SU-DHL-6 (cell line): ENCODE data around the gene GPR6.

Experiments used
- H2AFZ ChIP-seq: fragments of 200-600 bp; sonication (generic); 2 replicates; pipeline ENCODE4 v1.6.1; 2014; ENCODE audit warnings: low read depth, mild to moderate bottlenecking, moderate library complexity, mixed read lengths, antibody characterized with exemption, low read length; ENCODE audit not compliant: severe bottlenecking
- H3F3A ChIP-seq: fragments of 200-600 bp; shearing (Covaris generic); 2 replicates; pipeline ENCODE4 v1.6.0; 2016; ENCODE audit warnings: antibody characterized with exemption, mild to moderate bottlenecking; ENCODE audit not compliant: insufficient read depth
- H3K27ac ChIP-seq: fragments of 200-600 bp; sonication (generic); 2 replicates; pipeline ENCODE4 v1.5.1; 2016; ENCODE audit warnings: low read depth, mild to moderate bottlenecking, low read length, moderate library complexity, mixed read lengths
- H3K27me3 ChIP-seq: fragments of 200-600 bp; sonication (generic), shearing (Covaris generic); 2 replicates; pipeline ENCODE4 v1.6.0; 2014; ENCODE audit warnings: mild to moderate bottlenecking, low read length
- H3K36me3 ChIP-seq: fragments of 200-600 bp; sonication (generic); 2 replicates; pipeline ENCODE4 v1.6.1; 2014; ENCODE audit warnings: mild to moderate bottlenecking, low read length, mixed read lengths
- H3K4me2 ChIP-seq: fragments of 300-600, 200-600 bp; shearing (Covaris generic), sonication (generic); 2 replicates; pipeline ENCODE4 v1.6.0; 2014; ENCODE audit warnings: low read length, low read depth, mild to moderate bottlenecking; ENCODE audit not compliant: poor library complexity, severe bottlenecking
- H3K4me3 ChIP-seq: fragments of 200-600 bp; sonication (generic); 2 replicates; pipeline ENCODE4 v1.5.1; 2014; ENCODE audit warnings: antibody characterized with exemption, low read length, mild to moderate bottlenecking, mixed read lengths; ENCODE audit not compliant: insufficient read depth, poor library complexity, severe bottlenecking
- H3K79me2 ChIP-seq: fragments of 200-600 bp; sonication (generic); 2 replicates; pipeline ENCODE4 v1.6.1; 2014; ENCODE audit warnings: mild to moderate bottlenecking, low read length, moderate library complexity; ENCODE audit not compliant: insufficient read depth
- H3K9ac ChIP-seq: fragments of 200-600 bp; sonication (generic); 2 replicates; pipeline ENCODE4 v1.7.0; 2014; ENCODE audit warnings: mild to moderate bottlenecking, low read length
- H3K9me2 ChIP-seq: fragments of 200-600 bp; sonication (generic); replicated peaks from 2 replicates; pipeline ENCODE4 v1.6.1; 2014; ENCODE audit warnings: low read length; ENCODE audit not compliant: insufficient read depth
- H3K9me3 ChIP-seq: fragments of 200-600 bp; sonication (generic); 2 replicates; pipeline ENCODE4 v1.6.1; 2014; ENCODE audit warnings: low read length, mixed read lengths; ENCODE audit not compliant: insufficient read depth
- H4K20me1 ChIP-seq: fragments of 200-600 bp; sonication (generic); 2 replicates; pipeline ENCODE4 v1.6.1; 2014; ENCODE audit warnings: low read depth, mild to moderate bottlenecking, antibody characterized with exemption, low read length, moderate library complexity, mixed read lengths
- CTCF ChIP-seq: fragments of 200-600 bp; sonication (generic); IDR thresholded peaks from one replicate; pipeline ENCODE4 v1.5.1; 2017; ENCODE audit warnings: antibody characterized with exemption, mild to moderate bottlenecking, low read length, moderate library complexity; ENCODE audit not compliant: insufficient read depth, poor library complexity, severe bottlenecking
- EZH2phosphoT487 ChIP-seq: fragments of 200-600 bp; sonication (generic), shearing (Covaris generic); conservative IDR thresholded peaks from 2 replicates; pipeline ENCODE4 v1.6.1; 2018; ENCODE audit warnings: mild to moderate bottlenecking, antibody characterized with exemption, low read length, moderate library complexity, mixed read lengths

GPR6 gene

GRCh38 chr6:110002676-110003075 is 24.6 kb downstream of the GPR6 start:
- no peak overlapping the region for H3K4me3 ChIP-seq
- H3K36me3 ChIP-seq = no peaks in the 10 kb centered on the region
- no peaks in the 10 kb centered on the region for H4K20me1 ChIP-seq
- no peaks in the 10 kb centered on the region for H3K9me2 ChIP-seq
- H3F3A ChIP-seq = no peaks in the 10 kb centered on the region
- H3K9ac ChIP-seq = no peak overlapping the region
- TF ChIP-seq EZH2phosphoT487 = no peak
- no peak for TF ChIP-seq CTCF
- no peaks in the 10 kb centered on the region for H3K9me3 ChIP-seq
- H3K27me3 ChIP-seq = no peaks in the 10 kb centered on the region
- no peak overlapping the region for H3K4me2 ChIP-seq
- H3K27ac ChIP-seq = no peak overlapping the region
- no peaks in the 10 kb centered on the region for H3K79me2 ChIP-seq
- no peak overlapping the region for H2AFZ ChIP-seq

GRCh38 chr6:110013386-110013785 is 35.3 kb downstream of the GPR6 start:
- no peaks in the 10 kb centered on the region for H3F3A ChIP-seq
- H3K27ac ChIP-seq = no peak overlapping the region
- no peak overlapping the region for H3K4me3 ChIP-seq
- H4K20me1 ChIP-seq = no peaks in the 10 kb centered on the region
- no peaks in the 10 kb centered on the region for H3K9me3 ChIP-seq
- no peaks in the 10 kb centered on the region; the same call in 1 of the 2 replicates for H3K9me2 ChIP-seq
- no peak overlapping the region for H3K4me2 ChIP-seq
- no peaks in the 10 kb centered on the region for H3K36me3 ChIP-seq
- no peak overlapping the region for H2AFZ ChIP-seq
- H3K79me2 ChIP-seq = no peaks in the 10 kb centered on the region
- H3K9ac ChIP-seq = no peak overlapping the region
- TF ChIP-seq CTCF (no peak), EZH2phosphoT487 (no peak)
- H3K27me3 ChIP-seq = no peaks in the 10 kb centered on the region

- no peaks in the 10 kb centered on the region for H3K36me3 ChIP-seq
- TF ChIP-seq EZH2phosphoT487 (no peak), CTCF (no peak)
- H3K4me2 ChIP-seq = no peak overlapping the region
- H4K20me1 ChIP-seq = no peaks in the 10 kb centered on the region
- H3K27me3 ChIP-seq = no peaks in the 10 kb centered on the region
- no peaks in the 10 kb centered on the region for H3F3A ChIP-seq
- H3K79me2 ChIP-seq = no peaks in the 10 kb centered on the region
- H3K27ac ChIP-seq = no peak overlapping the region
- H2AFZ ChIP-seq = no peak overlapping the region
- H3K4me3 ChIP-seq = no peak overlapping the region
- H3K9ac ChIP-seq = no peak overlapping the region
- H3K9me2 ChIP-seq = no peaks in the 10 kb centered on the region; the same call in 1 of the 2 replicates
- H3K9me3 ChIP-seq = no peaks in the 10 kb centered on the region
Observed at GRCh38 chr6:110015206-110015605, 37.1 kb downstream of the GPR6 start.

GRCh38 chr6:110017306-110017705 is 39.2 kb downstream of the GPR6 start:
- no peak overlapping the region for H2AFZ ChIP-seq
- no peak overlapping the region for H3K4me2 ChIP-seq
- no peaks in the 10 kb centered on the region for H3F3A ChIP-seq
- H3K9me3 ChIP-seq = no peaks in the 10 kb centered on the region
- no peak overlapping the region for H3K27ac ChIP-seq
- no peak overlapping the region for H3K4me3 ChIP-seq
- H3K36me3 ChIP-seq = no peaks in the 10 kb centered on the region
- H3K9ac ChIP-seq = no peak overlapping the region
- no peaks in the 10 kb centered on the region for H4K20me1 ChIP-seq
- no peaks in the 10 kb centered on the region for H3K79me2 ChIP-seq
- no peaks in the 10 kb centered on the region; the same call in 1 of the 2 replicates for H3K9me2 ChIP-seq
- no peaks in the 10 kb centered on the region for H3K27me3 ChIP-seq
- TF ChIP-seq CTCF (no peak), EZH2phosphoT487 (no peak)
